ENCODE measurements around the gene RBM27.

DNA sequence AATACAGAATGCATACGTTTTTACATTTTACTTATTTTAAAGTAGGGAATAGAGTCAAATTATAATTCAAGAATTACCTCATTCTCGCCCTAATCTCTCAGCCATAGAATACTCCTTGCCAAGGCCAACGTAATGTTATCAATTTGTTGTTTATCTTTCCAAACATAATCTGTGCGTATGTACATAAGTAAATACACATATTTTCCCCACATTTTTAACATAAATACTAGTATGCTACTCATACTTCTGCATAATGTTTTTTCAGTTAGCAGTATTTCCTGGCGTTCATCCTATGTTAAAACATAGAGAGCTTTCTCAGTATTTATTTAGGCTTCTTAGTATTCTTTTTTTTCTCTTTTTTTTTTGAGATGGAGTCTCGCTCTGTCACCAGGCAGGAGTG is 28.8 kb downstream of the RBM27 start:
- TF ChIP-seq, protein P1, sequence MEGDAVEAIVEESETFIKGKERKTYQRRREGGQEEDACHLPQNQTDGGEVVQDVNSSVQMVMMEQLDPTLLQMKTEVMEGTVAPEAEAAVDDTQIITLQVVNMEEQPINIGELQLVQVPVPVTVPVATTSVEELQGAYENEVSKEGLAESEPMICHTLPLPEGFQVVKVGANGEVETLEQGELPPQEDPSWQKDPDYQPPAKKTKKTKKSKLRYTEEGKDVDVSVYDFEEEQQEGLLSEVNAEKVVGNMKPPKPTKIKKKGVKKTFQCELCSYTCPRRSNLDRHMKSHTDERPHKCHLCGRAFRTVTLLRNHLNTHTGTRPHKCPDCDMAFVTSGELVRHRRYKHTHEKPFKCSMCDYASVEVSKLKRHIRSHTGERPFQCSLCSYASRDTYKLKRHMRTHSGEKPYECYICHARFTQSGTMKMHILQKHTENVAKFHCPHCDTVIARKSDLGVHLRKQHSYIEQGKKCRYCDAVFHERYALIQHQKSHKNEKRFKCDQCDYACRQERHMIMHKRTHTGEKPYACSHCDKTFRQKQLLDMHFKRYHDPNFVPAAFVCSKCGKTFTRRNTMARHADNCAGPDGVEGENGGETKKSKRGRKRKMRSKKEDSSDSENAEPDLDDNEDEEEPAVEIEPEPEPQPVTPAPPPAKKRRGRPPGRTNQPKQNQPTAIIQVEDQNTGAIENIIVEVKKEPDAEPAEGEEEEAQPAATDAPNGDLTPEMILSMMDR (IDR thresholded peaks at IDR 0.05; ENCODE audit: low read depth, low read length): no peak
- TF ChIP-seq EZH2phosphoT487 (IDR thresholded peaks at IDR 0.05; ENCODE audit: low read depth): no peak

Data from OCI-LY3 (cell line).